ENCODE measurements around the gene TRIO.

GRCh38 chr5:14341571-14342230 is 198.6 kb downstream of the TRIO start:
- TF ChIP-seq, protein P1, sequence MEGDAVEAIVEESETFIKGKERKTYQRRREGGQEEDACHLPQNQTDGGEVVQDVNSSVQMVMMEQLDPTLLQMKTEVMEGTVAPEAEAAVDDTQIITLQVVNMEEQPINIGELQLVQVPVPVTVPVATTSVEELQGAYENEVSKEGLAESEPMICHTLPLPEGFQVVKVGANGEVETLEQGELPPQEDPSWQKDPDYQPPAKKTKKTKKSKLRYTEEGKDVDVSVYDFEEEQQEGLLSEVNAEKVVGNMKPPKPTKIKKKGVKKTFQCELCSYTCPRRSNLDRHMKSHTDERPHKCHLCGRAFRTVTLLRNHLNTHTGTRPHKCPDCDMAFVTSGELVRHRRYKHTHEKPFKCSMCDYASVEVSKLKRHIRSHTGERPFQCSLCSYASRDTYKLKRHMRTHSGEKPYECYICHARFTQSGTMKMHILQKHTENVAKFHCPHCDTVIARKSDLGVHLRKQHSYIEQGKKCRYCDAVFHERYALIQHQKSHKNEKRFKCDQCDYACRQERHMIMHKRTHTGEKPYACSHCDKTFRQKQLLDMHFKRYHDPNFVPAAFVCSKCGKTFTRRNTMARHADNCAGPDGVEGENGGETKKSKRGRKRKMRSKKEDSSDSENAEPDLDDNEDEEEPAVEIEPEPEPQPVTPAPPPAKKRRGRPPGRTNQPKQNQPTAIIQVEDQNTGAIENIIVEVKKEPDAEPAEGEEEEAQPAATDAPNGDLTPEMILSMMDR (IDR thresholded peaks at IDR 0.05; ENCODE audit: control extremely low read depth in 1 of 3, insufficient read depth in 1 of 3, low read depth in 1 of 3, low read length in 3 of 3): no peak
- TF ChIP-seq EGR1 (IDR thresholded peaks at IDR 0.05; ENCODE audit: borderline replicate concordance, low read depth, low read length): no peak
- TF ChIP-seq POLR2AphosphoS5 (IDR thresholded peaks at IDR 0.05; ENCODE audit: low read depth, low read length): no peak
- TF ChIP-seq CHD2 (IDR thresholded peaks at IDR 0.05; ENCODE audit: low read length): no peak
- TF ChIP-seq TAF1 (IDR thresholded peaks at IDR 0.05; ENCODE audit: low read depth, low read length): no peak
